ENCODE data around the gene HTRA3. TPM values are rescaled to one million over a fixed set of nuclear protein-coding genes. Genes with fewer than 3 reads are reported as not detected.
A peak's percentile ranks its signal among the peaks of the same experiment; 100 is the strongest.
"Not testable (repeated sequence)": the region's sequence is repeated elsewhere in the genome, so short reads cannot be mapped to it uniquely, and the experiment has no call there.

HTRA3 gene
- polyA plus RNA-seq, 1 donor, result 15.5 TPM

- DNase-seq, result no peak
- WGBS (ENCODE audit: insufficient coverage, low lambda C conversion rate), result 100% methylated on average over 1 of the region's 39 CpGs
- Histone ChIP-seq H3K36me3 (ENCODE audit: control insufficient read depth, insufficient read depth, low read length) (no peaks in the 10 kb centered on the region), H3K27me3 (ENCODE audit: control insufficient read depth, insufficient read depth, low read length) (no peaks in the 10 kb centered on the region), H3K4me3 (ENCODE audit: low read length) (no peak overlapping the region), H3K4me1 (ENCODE audit: control insufficient read depth, insufficient read depth, low read length) (no peaks in the 10 kb centered on the region), H3K27ac (ENCODE audit: low read length) (no peak overlapping the region), H3K9me3 (ENCODE audit: control insufficient read depth, low read depth, low read length) (no peaks in the 10 kb centered on the region)
These were observed 76.6 kb downstream of the HTRA3 start for GRCh38 chr4:8345946-8346814.

- no CpG with 5 or more reads among the region's 16 CpGs for WGBS (ENCODE audit: insufficient coverage, low lambda C conversion rate)
- H3K27ac ChIP-seq (ENCODE audit: low read length), result no peak overlapping the region
- H3K27me3 ChIP-seq (ENCODE audit: control insufficient read depth, insufficient read depth, low read length), result no peaks in the 10 kb centered on the region
- no peaks in the 10 kb centered on the region for H3K36me3 ChIP-seq (ENCODE audit: control insufficient read depth, insufficient read depth, low read length)
- H3K4me1 ChIP-seq (ENCODE audit: control insufficient read depth, insufficient read depth, low read length), result peaks cover under 1% of the 10 kb centered on the region
- H3K9me3 ChIP-seq (ENCODE audit: control insufficient read depth, low read depth, low read length), result no peaks in the 10 kb centered on the region
- H3K4me3 ChIP-seq (ENCODE audit: low read length), result no peak overlapping the region
- DNase-seq, result no peak
These were observed 77.5 kb downstream of the HTRA3 start for GRCh38 chr4:8346838-8347605.

GRCh38 chr4:8347660-8348059, 78.1 kb downstream of the HTRA3 start:
- H3K27me3 ChIP-seq (ENCODE audit: control insufficient read depth, insufficient read depth, low read length), result no peaks in the 10 kb centered on the region
- no peak for DNase-seq
- H3K4me3 ChIP-seq (ENCODE audit: low read length), result no peak overlapping the region
- no CpG with 5 or more reads among the region's 7 CpGs for WGBS (ENCODE audit: insufficient coverage, low lambda C conversion rate)
- no peaks in the 10 kb centered on the region for H3K36me3 ChIP-seq (ENCODE audit: control insufficient read depth, insufficient read depth, low read length)
- peaks cover 6% of the 10 kb centered on the region for H3K4me1 ChIP-seq (ENCODE audit: control insufficient read depth, insufficient read depth, low read length)
- H3K27ac ChIP-seq (ENCODE audit: low read length), result no peak overlapping the region
- no peaks in the 10 kb centered on the region for H3K9me3 ChIP-seq (ENCODE audit: control insufficient read depth, low read depth, low read length)

- Histone ChIP-seq H3K9me3 (ENCODE audit: control insufficient read depth, low read depth, low read length) (no peaks in the 10 kb centered on the region), H3K27ac (ENCODE audit: low read length) (no peak overlapping the region), H3K4me1 (ENCODE audit: control insufficient read depth, insufficient read depth, low read length) (peaks cover 6% of the 10 kb centered on the region), H3K36me3 (ENCODE audit: control insufficient read depth, insufficient read depth, low read length) (no peaks in the 10 kb centered on the region), H3K27me3 (ENCODE audit: control insufficient read depth, insufficient read depth, low read length) (no peaks in the 10 kb centered on the region), H3K4me3 (ENCODE audit: low read length) (no peak overlapping the region)
- no peak for DNase-seq
- no CpG with 5 or more reads among the region's 6 CpGs for WGBS (ENCODE audit: insufficient coverage, low lambda C conversion rate)
These were observed 78.5 kb downstream of the HTRA3 start for GRCh38 chr4:8348071-8348470.

GRCh38 chr4:8349236-8349635, 79.7 kb downstream of the HTRA3 start:
- not testable (repeated sequence) for H3K4me1 ChIP-seq (ENCODE audit: control insufficient read depth, insufficient read depth, low read length); H3K4me3 ChIP-seq (ENCODE audit: low read length); H3K9me3 ChIP-seq (ENCODE audit: control insufficient read depth, low read depth, low read length); H3K27ac ChIP-seq (ENCODE audit: low read length); H3K36me3 ChIP-seq (ENCODE audit: control insufficient read depth, insufficient read depth, low read length); H3K27me3 ChIP-seq (ENCODE audit: control insufficient read depth, insufficient read depth, low read length); DNase-seq
- no CpG with 5 or more reads among the region's 11 CpGs for WGBS (ENCODE audit: insufficient coverage, low lambda C conversion rate)

GRCh38 chr4:8349664-8350236, 80.2 kb downstream of the HTRA3 start:
- Histone ChIP-seq H3K4me1 (ENCODE audit: control insufficient read depth, insufficient read depth, low read length) (peaks cover 6% of the 10 kb centered on the region), H3K27ac (ENCODE audit: low read length) (no peak overlapping the region), H3K36me3 (ENCODE audit: control insufficient read depth, insufficient read depth, low read length) (no peaks in the 10 kb centered on the region), H3K9me3 (ENCODE audit: control insufficient read depth, low read depth, low read length) (no peaks in the 10 kb centered on the region), H3K4me3 (ENCODE audit: low read length) (no peak overlapping the region), H3K27me3 (ENCODE audit: control insufficient read depth, insufficient read depth, low read length) (no peaks in the 10 kb centered on the region)
- DNase-seq, result no peak
- no CpG with 5 or more reads among the region's 7 CpGs for WGBS (ENCODE audit: insufficient coverage, low lambda C conversion rate)

GRCh38 chr4:8350352-8350751, 80.8 kb downstream of the HTRA3 start:
- Histone ChIP-seq H3K27me3 (ENCODE audit: control insufficient read depth, insufficient read depth, low read length) (no peaks in the 10 kb centered on the region), H3K4me1 (ENCODE audit: control insufficient read depth, insufficient read depth, low read length) (peaks cover 6% of the 10 kb centered on the region), H3K27ac (ENCODE audit: low read length) (no peak overlapping the region), H3K9me3 (ENCODE audit: control insufficient read depth, low read depth, low read length) (no peaks in the 10 kb centered on the region), H3K4me3 (ENCODE audit: low read length) (no peak overlapping the region), H3K36me3 (ENCODE audit: control insufficient read depth, insufficient read depth, low read length) (no peaks in the 10 kb centered on the region)
- no peak for DNase-seq
- no CpG with 5 or more reads among the region's 13 CpGs for WGBS (ENCODE audit: insufficient coverage, low lambda C conversion rate)

GRCh38 chr4:8350841-8351461, 81.4 kb downstream of the HTRA3 start:
- no peak for DNase-seq
- Histone ChIP-seq H3K4me1 (ENCODE audit: control insufficient read depth, insufficient read depth, low read length) (peaks cover 6% of the 10 kb centered on the region), H3K4me3 (ENCODE audit: low read length) (no peak overlapping the region), H3K9me3 (ENCODE audit: control insufficient read depth, low read depth, low read length) (no peaks in the 10 kb centered on the region), H3K27ac (ENCODE audit: low read length) (no peak overlapping the region), H3K27me3 (ENCODE audit: control insufficient read depth, insufficient read depth, low read length) (no peaks in the 10 kb centered on the region), H3K36me3 (ENCODE audit: control insufficient read depth, insufficient read depth, low read length) (no peaks in the 10 kb centered on the region)
- no CpG with 5 or more reads among the region's 19 CpGs for WGBS (ENCODE audit: insufficient coverage, low lambda C conversion rate)

- no peaks in the 10 kb centered on the region for H3K36me3 ChIP-seq (ENCODE audit: control insufficient read depth, insufficient read depth, low read length)
- no peak for DNase-seq
- H3K4me3 ChIP-seq (ENCODE audit: low read length), result no peak overlapping the region
- 20% methylated on average over 1 of the region's 8 CpGs for WGBS (ENCODE audit: insufficient coverage, low lambda C conversion rate)
- H3K27me3 ChIP-seq (ENCODE audit: control insufficient read depth, insufficient read depth, low read length), result peaks cover 3% of the 10 kb centered on the region
- H3K4me1 ChIP-seq (ENCODE audit: control insufficient read depth, insufficient read depth, low read length), result peaks cover 6% of the 10 kb centered on the region
- H3K9me3 ChIP-seq (ENCODE audit: control insufficient read depth, low read depth, low read length), result no peaks in the 10 kb centered on the region
- peak overlapping the region; percentile 29 for H3K27ac ChIP-seq (ENCODE audit: low read length)
These were observed 82.4 kb downstream of the HTRA3 start for GRCh38 chr4:8351931-8352367.
